CD8-positive, alpha-beta memory T cell (primary cell): Measurements from ENCODE around the gene IGFALS. TPM values are rescaled to one million over a fixed set of nuclear protein-coding genes. Genes with fewer than 3 reads are reported as not detected.

Experiments
- CTCF ChIA-PET: fragments of 350-600 bp; sonication (Branson Sonifier 250); formaldehyde crosslinking; loops from one replicate; lab custom pipeline; 2021; ENCODE audit warnings: antibody characterized with exemption; lab: Charles Lee
- POLR2A ChIA-PET: fragments of 350-600 bp; sonication (Branson Sonifier 250); formaldehyde crosslinking; loops from one replicate; lab custom pipeline; 2021; ENCODE audit warnings: antibody characterized with exemption; lab: Charles Lee
- DNase-seq, 5 donors: peaks; one replicate each; pipeline versions ENCODE4 v3.0.0 to v3.0.0-alpha.2; 2020 to 2022; ENCODE audit warnings: mixed read lengths in 1 of 5
- H3K27ac ChIP-seq: one replicate; pipeline ENCODE4 v1.7.0; 2013; ENCODE audit warnings: low read depth, mild to moderate bottlenecking, low read length, moderate library complexity
- H3K27me3 ChIP-seq: 2 replicates; pipeline ENCODE4 v1.7.0; 2013; ENCODE audit warnings: low read length, mild to moderate bottlenecking; ENCODE audit not compliant: insufficient read depth, poor library complexity, severe bottlenecking
- H3K36me3 ChIP-seq: 2 replicates; pipeline ENCODE4 v1.7.0; 2013; ENCODE audit warnings: mild to moderate bottlenecking, low read length, moderate library complexity; ENCODE audit not compliant: insufficient read depth
- H3K4me1 ChIP-seq: 2 replicates; pipeline ENCODE4 v1.7.0; 2013; ENCODE audit warnings: mild to moderate bottlenecking, low read length, moderate library complexity; ENCODE audit not compliant: insufficient read depth
- H3K4me3 ChIP-seq: 2 replicates; pipeline ENCODE4 v1.7.0; 2013; ENCODE audit warnings: mild to moderate bottlenecking, low read length
- H3K9me3 ChIP-seq: 2 replicates; pipeline ENCODE4 v1.7.0; 2013; ENCODE audit warnings: mild to moderate bottlenecking, low read length
- H3K27ac Mint-ChIP-seq, 8 donors: one replicate each; pipeline ENCODE4 v1.8.0; 2020 to 2021; ENCODE audit warnings: mixed read lengths in 8 of 8, mild to moderate bottlenecking in 6 of 8, inconsistent platforms in 3 of 8, moderate library complexity in 3 of 8
- H3K27me3 Mint-ChIP-seq, 2 donors: one replicate each; pipeline ENCODE4 v1.8.0; 2020 to 2021; ENCODE audit warnings: mixed read lengths in 2 of 2, mild to moderate bottlenecking in 1 of 2, moderate library complexity in 1 of 2
- H3K36me3 Mint-ChIP-seq, 3 donors: one replicate each; pipeline ENCODE4 v1.8.0; 2020 to 2021; ENCODE audit warnings: mixed read lengths in 3 of 3, inconsistent platforms in 1 of 3, mild to moderate bottlenecking in 1 of 3
- H3K4me1 Mint-ChIP-seq, 3 donors: one replicate each; pipeline ENCODE4 v1.8.0; 2020 to 2021; ENCODE audit warnings: mixed read lengths in 3 of 3, inconsistent platforms in 1 of 3, mild to moderate bottlenecking in 1 of 3
- H3K4me3 Mint-ChIP-seq, 7 donors: one replicate each; pipeline ENCODE4 v1.8.0; 2020 to 2021; ENCODE audit warnings: mixed read lengths in 7 of 7, mild to moderate bottlenecking in 6 of 7, moderate library complexity in 4 of 7, inconsistent platforms in 2 of 7
- H3K9me3 Mint-ChIP-seq, 5 donors: one replicate each; pipeline ENCODE4 v1.8.0; 2020 to 2022; ENCODE audit warnings: mixed read lengths in 5 of 5, mild to moderate bottlenecking in 3 of 5, moderate library complexity in 2 of 5, inconsistent platforms in 1 of 5
- polyA plus RNA-seq: library from polyadenylated mRNA; unstranded; fragments of 300-500 nt; fragmentation: Illumina TruSeq; gene quantifications from one replicate; pipeline ENCODE4 v1.2.3, GENCODE V29; 2021
- total RNA-seq, 2 experiments: library from RNA; stranded (reverse); gene quantifications; one replicate each; pipeline ENCODE4 v1.2.3, GENCODE V29; 2021

The IGFALS gene
- total and polyA plus RNA-seq, 3 experiments from 2014 or later, result not detected

GRCh38 chr16:1790611-1791255 lies 2.8 kb downstream of the IGFALS start:
- Mint-ChIP-seq H3K27me3 (no peaks in the 10 kb centered on the region), H3K36me3 (peaks cover 0 to 28% (median 3%) of the 10 kb centered on the region in 3 donors), H3K4me1 (peaks cover 0 to 12% (median 1%) of the 10 kb centered on the region in 3 donors), H3K4me3 (no peak overlapping the region), H3K9me3 (no peaks in the 10 kb centered on the region), H3K27ac (no peak overlapping the region)
- Histone ChIP-seq H3K27ac (no peak overlapping the region), H3K9me3 (no peaks in the 10 kb centered on the region), H3K27me3 (no peaks in the 10 kb centered on the region), H3K36me3 (peaks cover 9% of the 10 kb centered on the region), H3K4me1 (peaks cover 2% of the 10 kb centered on the region), H3K4me3 (no peak overlapping the region)
- ChIA-PET POLR2A (interaction anchor here (0.6 to 2.5 kb wide), 2 partner anchors 8 to 86 kb away, joined by 3 to 9 read pairs; partner anchors contain the start of genes NUBP2 and SPSB3), CTCF (interaction anchor here (1.4 kb wide), 1 partner anchor 8 kb away, joined by 6 read pairs; the partner anchor contains the start of genes NUBP2 and SPSB3)
- no peak for DNase-seq

GRCh38 chr16:1790261-1790610 lies 3.3 kb downstream of the IGFALS start:
- H3K27ac Mint-ChIP-seq, result peak overlapping the region in 1 of 8 donors; percentile 69
- Histone ChIP-seq H3K36me3 (peaks cover 9% of the 10 kb centered on the region), H3K9me3 (no peaks in the 10 kb centered on the region), H3K4me3 (no peak overlapping the region), H3K27ac (no peak overlapping the region), H3K4me1 (peaks cover 7% of the 10 kb centered on the region), H3K27me3 (no peaks in the 10 kb centered on the region)
- H3K4me3 Mint-ChIP-seq, result no peak overlapping the region
- H3K9me3 Mint-ChIP-seq, result no peaks in the 10 kb centered on the region
- peaks cover under 1 to 17% (median 5%) of the 10 kb centered on the region in 3 donors for H3K4me1 Mint-ChIP-seq
- H3K27me3 Mint-ChIP-seq, result no peaks in the 10 kb centered on the region
- no peak for DNase-seq
- H3K36me3 Mint-ChIP-seq, result peaks cover 0 to 32% (median 3%) of the 10 kb centered on the region in 3 donors
- CTCF ChIA-PET, result no interaction called here
- POLR2A ChIA-PET, result interaction anchor here (2.5 kb wide), 1 partner anchor 7 kb away, joined by 9 read pairs; the partner anchor contains the start of genes NUBP2 and SPSB3

GRCh38 chr16:1789643-1790045 lies 3.9 kb downstream of the IGFALS start:
- Histone ChIP-seq H3K36me3 (peaks cover 9% of the 10 kb centered on the region), H3K27me3 (no peaks in the 10 kb centered on the region), H3K4me3 (no peak overlapping the region), H3K4me1 (peaks cover 12% of the 10 kb centered on the region), H3K9me3 (no peaks in the 10 kb centered on the region), H3K27ac (no peak overlapping the region)
- no peak overlapping the region for H3K4me3 Mint-ChIP-seq
- H3K27ac Mint-ChIP-seq, result no peak overlapping the region
- H3K9me3 Mint-ChIP-seq, result no peaks in the 10 kb centered on the region
- H3K36me3 Mint-ChIP-seq, result peaks cover 0 to 33% (median 3%) of the 10 kb centered on the region in 3 donors
- ChIA-PET POLR2A (no interaction called here), CTCF (no interaction called here)
- no peak for DNase-seq
- H3K4me1 Mint-ChIP-seq, result peaks cover 4 to 21% (median 9%) of the 10 kb centered on the region in 3 donors
- no peaks in the 10 kb centered on the region for H3K27me3 Mint-ChIP-seq

DNA sequence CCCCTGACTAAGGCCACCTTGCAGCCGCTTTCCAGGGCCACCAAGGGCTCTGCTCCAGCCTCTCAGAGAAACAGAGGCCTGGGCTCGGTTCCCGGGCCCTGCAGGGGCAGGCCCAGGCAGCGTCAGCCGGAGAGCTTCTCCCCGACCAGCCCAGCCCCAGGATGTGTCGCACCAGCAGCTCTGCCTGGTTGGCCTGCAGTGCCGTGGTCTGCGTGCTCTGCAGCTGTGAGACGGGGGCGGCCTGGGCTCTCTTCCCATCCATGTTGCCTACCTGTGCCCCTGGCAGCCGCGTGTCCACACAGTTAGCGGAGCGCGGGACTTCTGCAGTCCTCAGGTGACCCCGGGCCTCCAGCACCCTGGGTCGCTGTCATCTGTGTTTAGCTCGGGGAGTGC lies 4.8 kb downstream of the IGFALS start:
- DNase-seq, result no peak
- Mint-ChIP-seq H3K27ac (peak overlapping the region in 1 of 8 donors; percentile 85), H3K27me3 (no peaks in the 10 kb centered on the region), H3K4me1 (peaks cover 9 to 27% (median 10%) of the 10 kb centered on the region in 3 donors), H3K9me3 (no peaks in the 10 kb centered on the region), H3K4me3 (peak overlapping the region in 1 of 7 donors; percentile 75), H3K36me3 (peaks cover 0 to 33% (median 3%) of the 10 kb centered on the region in 3 donors)
- CTCF ChIA-PET, result no interaction called here
- Histone ChIP-seq H3K4me1 (peaks cover 18% of the 10 kb centered on the region), H3K27me3 (no peaks in the 10 kb centered on the region), H3K27ac (no peak overlapping the region), H3K36me3 (peaks cover 9% of the 10 kb centered on the region), H3K4me3 (no peak overlapping the region), H3K9me3 (no peaks in the 10 kb centered on the region)
- POLR2A ChIA-PET, result no interaction called here

- Mint-ChIP-seq H3K36me3 (peaks cover 0 to 36% (median 3%) of the 10 kb centered on the region in 3 donors), H3K27me3 (no peaks in the 10 kb centered on the region), H3K4me1 (peaks cover 12 to 32% (median 14%) of the 10 kb centered on the region in 3 donors), H3K4me3 (no peak overlapping the region), H3K9me3 (no peaks in the 10 kb centered on the region), H3K27ac (no peak overlapping the region)
- Histone ChIP-seq H3K4me1 (peaks cover 18% of the 10 kb centered on the region), H3K36me3 (peaks cover 9% of the 10 kb centered on the region), H3K27ac (no peak overlapping the region), H3K4me3 (no peak overlapping the region), H3K9me3 (no peaks in the 10 kb centered on the region), H3K27me3 (no peaks in the 10 kb centered on the region)
- ChIA-PET POLR2A (no interaction called here), CTCF (no interaction called here)
- DNase-seq, result no peak
Measured at GRCh38 chr16:1788095-1788707, 5.3 kb downstream of the IGFALS start.

GRCh38 chr16:1787322-1788094 lies 6.0 kb downstream of the IGFALS start:
- no peak overlapping the region for H3K4me3 ChIP-seq
- no peak for DNase-seq
- H3K9me3 ChIP-seq, result no peaks in the 10 kb centered on the region
- ChIA-PET CTCF (no interaction called here), POLR2A (no interaction called here)
- peaks cover 0 to 40% (median 3%) of the 10 kb centered on the region in 3 donors for H3K36me3 Mint-ChIP-seq
- H3K4me3 Mint-ChIP-seq, result no peak overlapping the region
- no peaks in the 10 kb centered on the region for H3K9me3 Mint-ChIP-seq
- peaks cover 16 to 37% (median 16%) of the 10 kb centered on the region in 3 donors for H3K4me1 Mint-ChIP-seq
- H3K27me3 Mint-ChIP-seq, result peaks cover 0 to 2% of the 10 kb centered on the region in 2 donors
- peaks cover 9% of the 10 kb centered on the region for H3K36me3 ChIP-seq
- H3K27me3 ChIP-seq, result no peaks in the 10 kb centered on the region
- H3K27ac Mint-ChIP-seq, result no peak overlapping the region
- no peak overlapping the region for H3K27ac ChIP-seq
- peaks cover 18% of the 10 kb centered on the region for H3K4me1 ChIP-seq

- no peak overlapping the region for H3K27ac Mint-ChIP-seq
- POLR2A ChIA-PET, result no interaction called here
- CTCF ChIA-PET, result no interaction called here
- H3K36me3 Mint-ChIP-seq, result peaks cover 0 to 42% (median 3%) of the 10 kb centered on the region in 3 donors
- Histone ChIP-seq H3K36me3 (peaks cover 9% of the 10 kb centered on the region), H3K4me1 (peaks cover 18% of the 10 kb centered on the region), H3K27me3 (no peaks in the 10 kb centered on the region), H3K9me3 (no peaks in the 10 kb centered on the region), H3K4me3 (no peak overlapping the region), H3K27ac (no peak overlapping the region)
- H3K9me3 Mint-ChIP-seq, result no peaks in the 10 kb centered on the region
- no peak overlapping the region for H3K4me3 Mint-ChIP-seq
- H3K4me1 Mint-ChIP-seq, result peaks cover 16 to 38% (median 16%) of the 10 kb centered on the region in 3 donors
- no peak for DNase-seq
- H3K27me3 Mint-ChIP-seq, result peaks cover 0 to 2% of the 10 kb centered on the region in 2 donors
Measured at GRCh38 chr16:1787056-1787321, 6.5 kb downstream of the IGFALS start.
